Neural cell (in vitro differentiated cells): Measurements from ENCODE around the gene SLC2A13. TPM values are rescaled to one million over a fixed set of nuclear protein-coding genes. Genes with fewer than 3 reads are reported as not detected.

Source experiments
- H2AFZ ChIP-seq: fragments of 200-600, 300-800 bp; sonication (generic), shearing (Covaris generic); 2 replicates; pipeline ENCODE4 v1.6.0; 2014; ENCODE audit warnings: low read depth, mild to moderate bottlenecking, antibody characterized with exemption, low read length, moderate library complexity
- H3F3A ChIP-seq: fragments of 200-600 bp; shearing (Covaris generic); 2 replicates; pipeline ENCODE4 v1.6.1; 2016; ENCODE audit warnings: mild to moderate bottlenecking, moderate library complexity, mixed read lengths, antibody characterized with exemption, low read length; ENCODE audit not compliant: insufficient read depth, poor library complexity, severe bottlenecking
- H3K27ac ChIP-seq: fragments of 200-600, 300-800 bp; sonication (generic), shearing (Covaris generic); 2 replicates; pipeline ENCODE4 v1.5.1; 2014; ENCODE audit warnings: mild to moderate bottlenecking, low read length, moderate library complexity
- H3K27me3 ChIP-seq: fragments of 300-800, 200-600 bp; sonication (generic), shearing (Covaris generic); 2 replicates; pipeline ENCODE4 v1.6.0; 2014; ENCODE audit warnings: mild to moderate bottlenecking, low read depth, low read length, moderate library complexity; ENCODE audit not compliant: insufficient read depth
- H3K36me3 ChIP-seq: fragments of 300-800, 200-600 bp; sonication (generic), shearing (Covaris generic); 2 replicates; pipeline ENCODE4 v1.5.1; 2014; ENCODE audit warnings: mild to moderate bottlenecking, antibody characterized with exemption, low read length, moderate library complexity; ENCODE audit not compliant: insufficient read depth
- H3K4me2 ChIP-seq: fragments of 300-800, 200-600 bp; sonication (generic), shearing (Covaris generic); 2 replicates; pipeline ENCODE4 v1.6.0; 2014; ENCODE audit warnings: mild to moderate bottlenecking, low read length
- H3K4me3 ChIP-seq: fragments of 300-800, 200-600 bp; sonication (generic), shearing (Covaris generic); 2 replicates; pipeline ENCODE4 v1.5.1; 2014; ENCODE audit warnings: mild to moderate bottlenecking, low read length, moderate library complexity
- H3K79me2 ChIP-seq: fragments of 200-600 bp; shearing (Covaris generic); replicated peaks from 2 replicates; pipeline ENCODE4 v1.6.0; 2014; ENCODE audit warnings: mild to moderate bottlenecking, low read length, moderate library complexity; ENCODE audit not compliant: insufficient read depth
- H3K9ac ChIP-seq: fragments of 300-800, 200-600 bp; sonication (generic), shearing (Covaris generic); 2 replicates; pipeline ENCODE4 v1.6.1; 2016; ENCODE audit warnings: mild to moderate bottlenecking, low read length, mixed read lengths
- H3K9me2 ChIP-seq: fragments of 200-600 bp; shearing (Covaris generic); 2 replicates; pipeline ENCODE4 v1.6.1; 2016; ENCODE audit warnings: mild to moderate bottlenecking, low read length, mixed read lengths; ENCODE audit not compliant: insufficient read depth
- H3K9me3 ChIP-seq: fragments of 200-600, 300-800 bp; sonication (generic), shearing (Covaris generic); 2 replicates; pipeline ENCODE4 v1.6.1; 2016; ENCODE audit warnings: mild to moderate bottlenecking, mixed run types, low read length, moderate library complexity, mixed read lengths
- H4K20me1 ChIP-seq: fragments of 200-600 bp; shearing (Covaris generic); 2 replicates; pipeline ENCODE4 v1.6.1; 2016; ENCODE audit warnings: mild to moderate bottlenecking, mixed run types; ENCODE audit not compliant: insufficient read depth
- CTCF ChIP-seq: fragments of 450-650 bp; IDR thresholded peaks from 2 replicates; pipeline ENCODE4 v1.5.1; 2014; ENCODE audit warnings: antibody characterized with exemption, mild to moderate bottlenecking, moderate library complexity; ENCODE audit not compliant: poor library complexity, severe bottlenecking
- EP300 ChIP-seq: fragments of 450-650 bp; conservative IDR thresholded peaks from 2 replicates; pipeline ENCODE4 v1.6.1; 2014; ENCODE audit warnings: antibody characterized with exemption, mild to moderate bottlenecking, moderate library complexity; ENCODE audit not compliant: poor library complexity, severe bottlenecking
- EZH2 ChIP-seq: fragments of 200-600, 300-800 bp; shearing (Covaris generic), sonication (generic); IDR thresholded peaks from 2 replicates; pipeline ENCODE4 v1.6.1; 2014; ENCODE audit warnings: antibody characterized with exemption, low read length, borderline replicate concordance, mild to moderate bottlenecking; ENCODE audit not compliant: insufficient read depth, poor library complexity, severe bottlenecking
- MXI1 ChIP-seq: fragments of 450-650 bp; conservative IDR thresholded peaks from 2 replicates; pipeline ENCODE4 v1.6.1; 2014; ENCODE audit warnings: antibody characterized with exemption, mild to moderate bottlenecking; ENCODE audit not compliant: poor library complexity, severe bottlenecking
- POLR2AphosphoS5 ChIP-seq: IDR thresholded peaks from 2 replicates; pipeline ENCODE4 v1.6.1; 2012
- RAD21 ChIP-seq: fragments of 450-650 bp; conservative IDR thresholded peaks from 2 replicates; pipeline ENCODE4 v1.6.1; 2014; ENCODE audit warnings: antibody characterized with exemption, mild to moderate bottlenecking, moderate library complexity
- REST ChIP-seq: IDR thresholded peaks from 2 replicates; pipeline ENCODE4 v1.6.1; 2012; ENCODE audit warnings: borderline replicate concordance
- SMC3 ChIP-seq: fragments of 450-650 bp; conservative IDR thresholded peaks from 2 replicates; pipeline ENCODE4 v1.6.1; 2014; ENCODE audit warnings: antibody characterized with exemption, mild to moderate bottlenecking, moderate library complexity; ENCODE audit not compliant: poor library complexity
- TAF1 ChIP-seq: IDR thresholded peaks from 2 replicates; pipeline ENCODE4 v1.6.1; 2012; ENCODE audit warnings: low read depth
- polyA plus RNA-seq: library from polyadenylated mRNA; depleted of rRNA; stranded (reverse); fragments of >200 nt; gene quantifications from 2 replicates; pipeline ENCODE4 v1.2.3, GENCODE V29; 2014

The SLC2A13 gene
- polyA plus RNA-seq, 1 donor from 2014 or later: 10.7 TPM

- Histone ChIP-seq H3K27ac (no peak overlapping the region), H3K4me3 (peak overlapping the region; percentile 92), H3K36me3 (no peaks in the 10 kb centered on the region), H2AFZ (no peak overlapping the region), H3K9me2 (no peaks in the 10 kb centered on the region), H3K9ac (no peak overlapping the region), H4K20me1 (no peaks in the 10 kb centered on the region), H3F3A (no peaks in the 10 kb centered on the region), H3K4me2 (no peak overlapping the region), H3K79me2 (no peaks in the 10 kb centered on the region), H3K27me3 (no peaks in the 10 kb centered on the region), H3K9me3 (no peaks in the 10 kb centered on the region)
- TF ChIP-seq EZH2: no peak
- no peak for TF ChIP-seq RAD21
- TF ChIP-seq SMC3: no peak
- TF ChIP-seq REST: no peak
- no peak for TF ChIP-seq MXI1
- no peak for TF ChIP-seq CTCF
- TF ChIP-seq TAF1: no peak
- TF ChIP-seq POLR2AphosphoS5: no peak
- no peak for TF ChIP-seq EP300
These were observed 287 bp upstream of the SLC2A13 start for GRCh38 chr12:40106202-40106533.

- Histone ChIP-seq H3K4me3 (peak overlapping the region; percentile 92), H3K36me3 (no peaks in the 10 kb centered on the region), H3K27ac (no peak overlapping the region), H3K27me3 (no peaks in the 10 kb centered on the region), H3F3A (no peaks in the 10 kb centered on the region), H4K20me1 (no peaks in the 10 kb centered on the region), H3K4me2 (no peak overlapping the region), H3K9ac (peak overlapping the region; percentile 73), H3K9me2 (no peaks in the 10 kb centered on the region), H2AFZ (peak overlapping the region; percentile 43), H3K9me3 (no peaks in the 10 kb centered on the region), H3K79me2 (no peaks in the 10 kb centered on the region)
- TF ChIP-seq POLR2AphosphoS5 (no peak), SMC3 (no peak), EP300 (no peak), TAF1 (no peak), MXI1 (no peak), CTCF (no peak), REST (no peak), EZH2 (no peak)
These were observed 691 bp downstream of the SLC2A13 start for GRCh38 chr12:40105265-40105514.
